ENCODE results near the gene IKBKG.

- TF ChIP-seq CHD1 (IDR thresholded peaks at IDR 0.05; ENCODE audit: low read depth, low read length) (no peak), CTCF (conservative IDR thresholded peaks at IDR 0.05; ENCODE audit: low read depth, low read length) (peak; percentile 100), BHLHE40 (IDR thresholded peaks at IDR 0.05; ENCODE audit: low read depth, low read length) (no peak), POLR2A (IDR thresholded peaks at IDR 0.05; ENCODE audit: low read depth, low read length) (peak; percentile 54; the same call in 1 of the 2 replicates), CEBPB (IDR thresholded peaks at IDR 0.05; ENCODE audit: low read depth, low read length) (peak; percentile 77), FOS (IDR thresholded peaks at IDR 0.05; ENCODE audit: low read depth, low read length) (no peak)
These were observed 12.7 kb upstream of the IKBKG start for GRCh38 chrX:154534526-154535322.
